Measurements from ENCODE around the gene NID1. TPM values are rescaled to one million over a fixed set of nuclear protein-coding genes. Genes with fewer than 3 reads are reported as not detected.

Gene NID1
- total RNA-seq, 1 donor from 2014 or later, result 32.5 TPM

DNA sequence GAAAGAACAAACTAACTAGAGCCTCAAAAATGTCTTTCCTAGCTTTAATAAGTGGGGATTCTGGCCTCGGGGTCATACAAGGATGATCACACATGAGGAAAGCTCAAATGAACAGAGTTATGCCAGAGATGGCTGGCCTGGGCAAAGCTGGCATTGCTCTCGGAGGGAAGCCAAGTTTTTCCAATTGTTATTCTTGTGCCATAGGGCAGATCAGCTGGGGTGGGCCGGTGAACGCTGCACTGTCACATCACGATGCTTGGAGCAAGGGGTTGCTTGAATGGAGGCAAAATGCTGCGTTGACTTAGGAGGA lies 122.3 kb downstream of the NID1 start:
- Histone ChIP-seq H2AFZ (replicated peaks) (no peak overlapping the region), H3K9ac (no peak overlapping the region), H3K4me2 (no peak overlapping the region)

DNA sequence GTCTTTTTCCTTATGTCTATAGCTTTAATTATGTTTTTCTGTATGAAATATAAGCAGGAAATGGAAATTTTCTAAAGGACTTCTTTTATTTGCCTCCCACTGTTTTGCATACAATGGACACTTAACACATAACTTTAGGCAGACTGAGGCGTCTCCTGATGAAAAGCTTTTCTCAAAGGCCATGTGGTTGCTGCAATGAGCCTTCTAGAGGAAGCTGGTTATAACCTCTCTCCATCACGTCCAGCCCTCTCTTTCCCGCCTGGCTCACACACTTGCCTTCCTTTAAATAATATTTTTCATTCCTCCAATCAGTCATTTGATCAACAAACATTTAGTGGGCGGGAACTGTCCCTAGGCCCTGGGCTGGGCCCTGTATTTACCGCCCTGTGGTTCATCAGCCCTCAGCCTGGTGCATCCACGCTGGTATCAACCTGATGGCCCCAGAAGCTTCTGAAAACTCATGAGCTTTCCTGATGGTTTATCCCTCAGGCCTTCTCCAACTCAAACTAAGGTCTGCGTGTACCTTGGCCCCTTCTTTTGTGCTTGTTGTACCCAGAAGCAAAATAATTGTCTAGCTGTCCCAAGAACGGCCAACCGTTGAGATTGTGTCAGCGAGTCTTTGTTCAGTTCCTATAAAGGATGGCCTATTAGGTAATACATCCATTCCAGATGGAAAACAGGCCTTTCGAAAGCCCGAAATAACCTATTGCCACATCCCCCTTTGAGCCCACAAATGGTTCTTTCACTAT lies 122.8 kb downstream of the NID1 start:
- Histone ChIP-seq H3F3A (ENCODE audit: low read depth) (no peaks in the 10 kb centered on the region), H3K9ac (no peak overlapping the region), H3K27ac (no peak overlapping the region), H3K9me3 (ENCODE audit: low read depth) (no peaks in the 10 kb centered on the region), H3K79me2 (ENCODE audit: low read depth) (no peaks in the 10 kb centered on the region), H3K4me2 (no peak overlapping the region), H3K4me1 (no peaks in the 10 kb centered on the region), H3K27me3 (no peaks in the 10 kb centered on the region), H2AFZ (replicated peaks) (no peak overlapping the region), H3K36me3 (no peaks in the 10 kb centered on the region), H3K4me3 (no peak overlapping the region), H4K20me1 (ENCODE audit: low read depth) (no peaks in the 10 kb centered on the region)
- Mint-ChIP-seq H3K36me3 (no peaks in the 10 kb centered on the region), H3K9me3 (peaks cover 3% of the 10 kb centered on the region), H3K27me3 (ENCODE audit: insufficient read depth, low read depth) (peaks cover 8% of the 10 kb centered on the region), H3K4me1 (peaks cover 17% of the 10 kb centered on the region), H3K27ac (no peak overlapping the region), H3K4me3 (no peak overlapping the region)
- TF ChIP-seq, protein P1, sequence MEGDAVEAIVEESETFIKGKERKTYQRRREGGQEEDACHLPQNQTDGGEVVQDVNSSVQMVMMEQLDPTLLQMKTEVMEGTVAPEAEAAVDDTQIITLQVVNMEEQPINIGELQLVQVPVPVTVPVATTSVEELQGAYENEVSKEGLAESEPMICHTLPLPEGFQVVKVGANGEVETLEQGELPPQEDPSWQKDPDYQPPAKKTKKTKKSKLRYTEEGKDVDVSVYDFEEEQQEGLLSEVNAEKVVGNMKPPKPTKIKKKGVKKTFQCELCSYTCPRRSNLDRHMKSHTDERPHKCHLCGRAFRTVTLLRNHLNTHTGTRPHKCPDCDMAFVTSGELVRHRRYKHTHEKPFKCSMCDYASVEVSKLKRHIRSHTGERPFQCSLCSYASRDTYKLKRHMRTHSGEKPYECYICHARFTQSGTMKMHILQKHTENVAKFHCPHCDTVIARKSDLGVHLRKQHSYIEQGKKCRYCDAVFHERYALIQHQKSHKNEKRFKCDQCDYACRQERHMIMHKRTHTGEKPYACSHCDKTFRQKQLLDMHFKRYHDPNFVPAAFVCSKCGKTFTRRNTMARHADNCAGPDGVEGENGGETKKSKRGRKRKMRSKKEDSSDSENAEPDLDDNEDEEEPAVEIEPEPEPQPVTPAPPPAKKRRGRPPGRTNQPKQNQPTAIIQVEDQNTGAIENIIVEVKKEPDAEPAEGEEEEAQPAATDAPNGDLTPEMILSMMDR (IDR thresholded peaks at IDR 0.05), result no peak
- TF ChIP-seq EZH2 (IDR thresholded peaks at IDR 0.05), result no peak
- TF ChIP-seq EZH2phosphoT487 (IDR thresholded peaks at IDR 0.05), result no peak
- DNase-seq (ENCODE audit: low spot score), result no peak

More for the DNA sequence above, 122.3 kb downstream of the NID1 start:
- H3K4me3 ChIP-seq, result no peak overlapping the region
- no peaks in the 10 kb centered on the region for H3K36me3 ChIP-seq
- H3K27ac ChIP-seq, result no peak overlapping the region
- H3K27me3 ChIP-seq, result no peaks in the 10 kb centered on the region
- peaks cover 3% of the 10 kb centered on the region for H3K9me3 Mint-ChIP-seq
- no peak overlapping the region for H3K4me3 Mint-ChIP-seq
- TF ChIP-seq EZH2phosphoT487 (IDR thresholded peaks at IDR 0.05) (no peak), EZH2 (IDR thresholded peaks at IDR 0.05) (no peak)
- TF ChIP-seq, protein P1 (IDR thresholded peaks at IDR 0.05), result no peak
- no peak for DNase-seq (ENCODE audit: low spot score)
- H3K36me3 Mint-ChIP-seq, result no peaks in the 10 kb centered on the region
- peaks cover 8% of the 10 kb centered on the region for H3K27me3 Mint-ChIP-seq (ENCODE audit: insufficient read depth, low read depth)
- H3K27ac Mint-ChIP-seq, result no peak overlapping the region
- H3K79me2 ChIP-seq (ENCODE audit: low read depth), result no peaks in the 10 kb centered on the region
- H3K9me3 ChIP-seq (ENCODE audit: low read depth), result no peaks in the 10 kb centered on the region
- H3K4me1 Mint-ChIP-seq, result peaks cover 17% of the 10 kb centered on the region
- H4K20me1 ChIP-seq (ENCODE audit: low read depth), result no peaks in the 10 kb centered on the region
- H3K4me1 ChIP-seq, result no peaks in the 10 kb centered on the region
- no peaks in the 10 kb centered on the region for H3F3A ChIP-seq (ENCODE audit: low read depth)

DNA sequence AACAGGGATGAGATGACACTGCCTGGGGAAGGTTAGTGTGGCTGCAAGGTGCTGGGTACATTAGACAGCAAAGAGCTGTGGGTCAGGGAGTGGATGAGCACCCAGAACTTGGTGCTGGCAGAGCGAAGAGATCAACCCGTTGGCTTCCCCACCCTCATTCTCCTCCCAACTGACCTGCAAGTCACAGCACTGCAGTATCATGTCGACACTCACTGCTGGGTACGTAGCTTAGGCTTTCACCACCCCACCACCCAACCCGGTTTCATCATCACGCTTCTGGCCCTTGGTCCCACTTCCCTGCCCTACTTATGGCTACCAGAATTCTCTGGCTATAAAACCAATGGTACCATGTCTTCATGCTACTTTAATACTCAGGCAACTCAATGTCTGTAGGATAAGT lies 124.6 kb downstream of the NID1 start:
- no peak overlapping the region for H3K4me2 ChIP-seq
- Mint-ChIP-seq H3K9me3 (peaks cover 3% of the 10 kb centered on the region), H3K27ac (no peak overlapping the region), H3K4me3 (no peak overlapping the region), H3K27me3 (ENCODE audit: insufficient read depth, low read depth) (peaks cover 4% of the 10 kb centered on the region), H3K4me1 (peaks cover 9% of the 10 kb centered on the region), H3K36me3 (no peaks in the 10 kb centered on the region)
- DNase-seq (ENCODE audit: low spot score), result no peak
- H3K79me2 ChIP-seq (ENCODE audit: low read depth), result no peaks in the 10 kb centered on the region
- no peak overlapping the region for H3K4me3 ChIP-seq
- no peaks in the 10 kb centered on the region for H3K9me3 ChIP-seq (ENCODE audit: low read depth)
- H2AFZ ChIP-seq (replicated peaks), result no peak overlapping the region
- no peaks in the 10 kb centered on the region for H3K4me1 ChIP-seq
- H3K27ac ChIP-seq, result no peak overlapping the region
- H3F3A ChIP-seq (ENCODE audit: low read depth), result no peaks in the 10 kb centered on the region
- no peak for TF ChIP-seq EZH2 (IDR thresholded peaks at IDR 0.05)
- H3K9ac ChIP-seq, result no peak overlapping the region
- no peaks in the 10 kb centered on the region for H3K27me3 ChIP-seq
- no peaks in the 10 kb centered on the region for H4K20me1 ChIP-seq (ENCODE audit: low read depth)
- no peaks in the 10 kb centered on the region for H3K36me3 ChIP-seq

DNA sequence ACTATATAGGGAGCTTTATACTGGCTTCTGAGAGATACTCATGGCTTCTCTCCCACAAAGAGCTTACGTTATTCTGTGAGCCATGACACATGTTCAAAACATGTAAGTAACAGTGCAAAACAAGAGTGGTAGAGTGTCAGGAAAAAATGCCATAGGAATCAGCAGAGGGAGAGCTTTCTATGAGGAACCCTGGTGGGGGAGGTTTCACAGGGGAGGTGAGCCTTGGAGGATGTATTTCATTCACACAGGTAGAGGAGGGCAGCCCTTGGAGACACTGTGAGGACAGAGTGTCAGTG lies 125.5 kb downstream of the NID1 start:
- Mint-ChIP-seq H3K27me3 (ENCODE audit: insufficient read depth, low read depth) (peaks cover 4% of the 10 kb centered on the region), H3K4me3 (no peak overlapping the region), H3K4me1 (peaks cover 4% of the 10 kb centered on the region), H3K27ac (no peak overlapping the region), H3K36me3 (no peaks in the 10 kb centered on the region), H3K9me3 (no peaks in the 10 kb centered on the region)
- no peak for DNase-seq (ENCODE audit: low spot score)
- no peaks in the 10 kb centered on the region for H4K20me1 ChIP-seq (ENCODE audit: low read depth)
- H3K79me2 ChIP-seq (ENCODE audit: low read depth), result no peaks in the 10 kb centered on the region
- H3K4me1 ChIP-seq, result no peaks in the 10 kb centered on the region
- TF ChIP-seq, protein P1 (IDR thresholded peaks at IDR 0.05), result no peak
- no peak for TF ChIP-seq EZH2phosphoT487 (IDR thresholded peaks at IDR 0.05)
- TF ChIP-seq EZH2 (IDR thresholded peaks at IDR 0.05), result no peak
- no peaks in the 10 kb centered on the region for H3K9me3 ChIP-seq (ENCODE audit: low read depth)
- H3K27ac ChIP-seq, result no peak overlapping the region
- H3K4me2 ChIP-seq, result no peak overlapping the region
- H3K4me3 ChIP-seq, result no peak overlapping the region
- no peaks in the 10 kb centered on the region for H3F3A ChIP-seq (ENCODE audit: low read depth)
- no peaks in the 10 kb centered on the region for H3K36me3 ChIP-seq
- H2AFZ ChIP-seq (replicated peaks), result no peak overlapping the region
- no peaks in the 10 kb centered on the region for H3K27me3 ChIP-seq
- H3K9ac ChIP-seq, result no peak overlapping the region
